Heart left ventricle (tissue), 13 donors: Measurements from ENCODE around the gene ZNF274.

Source experiments
- POLR2A ChIP-seq, 2 donors: fragments of 450-650 bp; IDR thresholded peaks; one replicate each; pipeline ENCODE4 v1.6.1; 2017; ENCODE audit warnings: antibody characterized with exemption in 2 of 2, mild to moderate bottlenecking in 2 of 2, moderate library complexity in 2 of 2
- TF ChIP-seq, protein P1 (sequence below), 12 donors: fragments of 200-600 bp; sonication (generic) in 4 of 12; IDR thresholded peaks; one replicate each; pipeline versions ENCODE4 v1.5.0 to v1.8.0; 2018 to 2022; ENCODE audit warnings: antibody characterized with exemption in 12 of 12, mild to moderate bottlenecking in 5 of 12
- donor health status: ischemic (EF 13 %, LVEDD 7.1; RV severe dilation, severe dysfunction).
- donor health status: DM: no; HTN: yes; CAD: no.
- donor health status: DM: no; HTN: no; CAD: no.
- donor health status: ischemic (EF 25% LVEDD 6.9; RV normal size, moderate dysfunction).
- donor health status: ischemic (EF 25% LVEDD 5.7; RV mildly dilated, moderate dysfunction).
- donor health status: ischemic (EF 35%, LVEDD 5.7; RV mildly dilated, moderate dysfunction).
- donor health status: nonischemic (EF 11% LVEDD 7.7; RV severe dilation, severe dysfunction).
- donor health status: DM: yes; HTN: yes; CAD: no.
- donor health status: PGD.
- donor health status: ischemic (EF 29% LVEDD 5.4; RV normal size, mild dysfunction).
- donor health status: nonischemic (EF 23%, LVEDD 6.1; RV moderate dilation, normal function).

DNA sequence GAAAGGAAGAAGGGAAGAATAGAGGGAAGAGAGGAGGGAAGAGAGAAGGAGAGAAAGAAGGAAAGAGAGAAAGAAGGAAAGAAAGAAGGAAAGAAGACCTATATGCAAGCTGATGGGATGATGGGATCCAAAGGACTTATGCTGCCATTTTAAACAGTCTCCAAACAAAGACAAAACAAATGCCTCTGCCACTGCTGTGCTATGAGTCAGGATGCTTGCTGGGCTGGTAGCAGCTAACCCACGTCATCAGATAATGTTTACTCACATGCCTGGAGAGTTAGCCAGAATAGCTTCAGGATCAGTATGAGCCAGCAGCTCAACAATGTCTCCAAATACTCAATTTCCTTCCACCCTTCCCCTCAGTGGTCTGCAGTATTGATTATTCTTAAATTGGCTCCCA, 12.0 kb upstream of the ZNF274 start:
- TF ChIP-seq POLR2A (IDR thresholded peaks at IDR 0.05), result no peak
- TF ChIP-seq, protein P1, sequence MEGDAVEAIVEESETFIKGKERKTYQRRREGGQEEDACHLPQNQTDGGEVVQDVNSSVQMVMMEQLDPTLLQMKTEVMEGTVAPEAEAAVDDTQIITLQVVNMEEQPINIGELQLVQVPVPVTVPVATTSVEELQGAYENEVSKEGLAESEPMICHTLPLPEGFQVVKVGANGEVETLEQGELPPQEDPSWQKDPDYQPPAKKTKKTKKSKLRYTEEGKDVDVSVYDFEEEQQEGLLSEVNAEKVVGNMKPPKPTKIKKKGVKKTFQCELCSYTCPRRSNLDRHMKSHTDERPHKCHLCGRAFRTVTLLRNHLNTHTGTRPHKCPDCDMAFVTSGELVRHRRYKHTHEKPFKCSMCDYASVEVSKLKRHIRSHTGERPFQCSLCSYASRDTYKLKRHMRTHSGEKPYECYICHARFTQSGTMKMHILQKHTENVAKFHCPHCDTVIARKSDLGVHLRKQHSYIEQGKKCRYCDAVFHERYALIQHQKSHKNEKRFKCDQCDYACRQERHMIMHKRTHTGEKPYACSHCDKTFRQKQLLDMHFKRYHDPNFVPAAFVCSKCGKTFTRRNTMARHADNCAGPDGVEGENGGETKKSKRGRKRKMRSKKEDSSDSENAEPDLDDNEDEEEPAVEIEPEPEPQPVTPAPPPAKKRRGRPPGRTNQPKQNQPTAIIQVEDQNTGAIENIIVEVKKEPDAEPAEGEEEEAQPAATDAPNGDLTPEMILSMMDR (IDR thresholded peaks at IDR 0.05), result no peak
